ENCODE measurements around the gene PCCB. TPM values are rescaled to one million over a fixed set of nuclear protein-coding genes. Genes with fewer than 3 reads are reported as not detected.
"Not testable (repeated sequence)": the region's sequence is repeated elsewhere in the genome, so short reads cannot be mapped to it uniquely, and the experiment has no call there.

The PCCB gene
- total RNA-seq, 2 experiments from 2014 or later = 23.9 to 25.2 TPM

- POLR2A ChIA-PET = no interaction called here
- H3K27me3 Mint-ChIP-seq = no peaks in the 10 kb centered on the region
- DNase-seq (no peak), ATAC-seq (ENCODE audit: low read depth) (no peak)
- H3K4me1 Mint-ChIP-seq = no peaks in the 10 kb centered on the region
- no peak overlapping the region for H3K27ac Mint-ChIP-seq
- peaks cover 7% of the 10 kb centered on the region for H3K36me3 Mint-ChIP-seq
- no peak overlapping the region for H3K4me3 Mint-ChIP-seq
- no peaks in the 10 kb centered on the region for H3K9me3 Mint-ChIP-seq
Observed at GRCh38 chr3:136300444-136300843, 50.3 kb downstream of the PCCB start.

- DNase-seq = no peak
- no peak overlapping the region for H3K4me3 Mint-ChIP-seq
- POLR2A ChIA-PET = interaction anchor here (0.9 kb wide), 2 partner anchors 108 to 446 kb away, joined by 3 to 5 read pairs; partner anchors contain the start of gene STAG1
- H3K27me3 Mint-ChIP-seq = no peaks in the 10 kb centered on the region
- H3K9me3 Mint-ChIP-seq = no peaks in the 10 kb centered on the region
- peaks cover 9% of the 10 kb centered on the region for H3K36me3 Mint-ChIP-seq
- no peak for ATAC-seq (ENCODE audit: low read depth)
- no peaks in the 10 kb centered on the region for H3K4me1 Mint-ChIP-seq
- H3K27ac Mint-ChIP-seq = no peak overlapping the region
Observed at GRCh38 chr3:136305879-136306278, 55.7 kb downstream of the PCCB start.

GRCh38 chr3:136311261-136311660, 61.1 kb downstream of the PCCB start:
- Mint-ChIP-seq H3K4me3 (no peak overlapping the region), H3K27ac (no peak overlapping the region), H3K4me1 (no peaks in the 10 kb centered on the region), H3K27me3 (no peaks in the 10 kb centered on the region), H3K36me3 (peaks cover 11% of the 10 kb centered on the region), H3K9me3 (no peaks in the 10 kb centered on the region)
- POLR2A ChIA-PET = no interaction called here
- no peak for DNase-seq
- no peak for ATAC-seq (ENCODE audit: low read depth)

- DNase-seq (no peak), ATAC-seq (ENCODE audit: low read depth) (no peak)
- Mint-ChIP-seq H3K9me3 (no peaks in the 10 kb centered on the region), H3K27ac (no peak overlapping the region), H3K4me1 (no peaks in the 10 kb centered on the region), H3K27me3 (no peaks in the 10 kb centered on the region), H3K36me3 (peaks cover 11% of the 10 kb centered on the region), H3K4me3 (no peak overlapping the region)
- POLR2A ChIA-PET = no interaction called here
Observed at GRCh38 chr3:136311968-136312367, 61.8 kb downstream of the PCCB start.

- Mint-ChIP-seq H3K36me3 (peaks cover 60% of the 10 kb centered on the region), H3K4me1 (no peaks in the 10 kb centered on the region), H3K9me3 (peaks cover 19% of the 10 kb centered on the region), H3K4me3 (no peak overlapping the region), H3K27ac (no peak overlapping the region), H3K27me3 (no peaks in the 10 kb centered on the region)
- POLR2A ChIA-PET = no interaction called here
- no peak for DNase-seq
- no peak for ATAC-seq (ENCODE audit: low read depth)
Observed at GRCh38 chr3:136326316-136326715, 76.2 kb downstream of the PCCB start.

GRCh38 chr3:136327671-136328070, 77.5 kb downstream of the PCCB start:
- Mint-ChIP-seq H3K27me3 (no peaks in the 10 kb centered on the region), H3K4me1 (no peaks in the 10 kb centered on the region), H3K4me3 (no peak overlapping the region), H3K27ac (no peak overlapping the region), H3K9me3 (peaks cover 10% of the 10 kb centered on the region), H3K36me3 (peaks cover 51% of the 10 kb centered on the region)
- DNase-seq (no peak), ATAC-seq (ENCODE audit: low read depth) (no peak)
- POLR2A ChIA-PET = no interaction called here

- no peaks in the 10 kb centered on the region for H3K9me3 Mint-ChIP-seq
Observed at GRCh38 chr3:136329593-136329992, 79.5 kb downstream of the PCCB start.

GRCh38 chr3:136330900-136331299, 80.8 kb downstream of the PCCB start:
- H3K36me3 Mint-ChIP-seq = peaks cover 54% of the 10 kb centered on the region
- POLR2A ChIA-PET = no interaction called here
- ATAC-seq (ENCODE audit: low read depth) (no peak), DNase-seq (no peak)
- H3K4me3 Mint-ChIP-seq = no peak overlapping the region
- no peaks in the 10 kb centered on the region for H3K9me3 Mint-ChIP-seq
- no peaks in the 10 kb centered on the region for H3K27me3 Mint-ChIP-seq
- no peak overlapping the region for H3K27ac Mint-ChIP-seq
- H3K4me1 Mint-ChIP-seq = no peaks in the 10 kb centered on the region

More at GRCh38 chr3:136329593-136329992, 79.5 kb downstream of the PCCB start:
- ATAC-seq (ENCODE audit: low read depth) (no peak), DNase-seq (no peak)
- H3K36me3 Mint-ChIP-seq = peaks cover 51% of the 10 kb centered on the region
- no peak overlapping the region for H3K27ac Mint-ChIP-seq
- H3K4me3 Mint-ChIP-seq = no peak overlapping the region
- POLR2A ChIA-PET = no interaction called here
- no peaks in the 10 kb centered on the region for H3K27me3 Mint-ChIP-seq
- no peaks in the 10 kb centered on the region for H3K4me1 Mint-ChIP-seq

GRCh38 chr3:136332302-136332701, 82.2 kb downstream of the PCCB start:
- POLR2A ChIA-PET = interaction anchor here (0.5 kb wide), 1 partner anchor 306 kb away, joined by 3 read pairs; no protein-coding TSS in a partner anchor
- no peak overlapping the region for H3K27ac Mint-ChIP-seq
- H3K4me3 Mint-ChIP-seq = no peak overlapping the region
- H3K4me1 Mint-ChIP-seq = no peaks in the 10 kb centered on the region
- peaks cover 42% of the 10 kb centered on the region for H3K36me3 Mint-ChIP-seq
- DNase-seq (no peak), ATAC-seq (ENCODE audit: low read depth) (no peak)
- H3K27me3 Mint-ChIP-seq = no peaks in the 10 kb centered on the region
- H3K9me3 Mint-ChIP-seq = no peaks in the 10 kb centered on the region

GRCh38 chr3:136332776-136333175, 82.6 kb downstream of the PCCB start:
- POLR2A ChIA-PET = interaction anchor here (0.5 kb wide), 1 partner anchor 306 kb away, joined by 3 read pairs; no protein-coding TSS in a partner anchor
- DNase-seq (no peak), ATAC-seq (ENCODE audit: low read depth) (no peak)
- Mint-ChIP-seq H3K4me1 (no peaks in the 10 kb centered on the region), H3K27me3 (no peaks in the 10 kb centered on the region), H3K27ac (no peak overlapping the region), H3K4me3 (no peak overlapping the region), H3K36me3 (peaks cover 42% of the 10 kb centered on the region), H3K9me3 (no peaks in the 10 kb centered on the region)

GRCh38 chr3:136334209-136334608, 84.1 kb downstream of the PCCB start:
- Mint-ChIP-seq H3K9me3 (no peaks in the 10 kb centered on the region), H3K27ac (no peak overlapping the region), H3K4me1 (no peaks in the 10 kb centered on the region), H3K36me3 (peaks cover 38% of the 10 kb centered on the region), H3K4me3 (no peak overlapping the region), H3K27me3 (no peaks in the 10 kb centered on the region)
- DNase-seq = no peak
- POLR2A ChIA-PET = no interaction called here
- ATAC-seq (ENCODE audit: low read depth) = no peak

GRCh38 chr3:136334726-136335125, 84.6 kb downstream of the PCCB start:
- H3K27ac Mint-ChIP-seq; DNase-seq; ATAC-seq (ENCODE audit: low read depth); H3K27me3 Mint-ChIP-seq; H3K4me3 Mint-ChIP-seq; H3K9me3 Mint-ChIP-seq; POLR2A ChIA-PET; H3K4me1 Mint-ChIP-seq: not testable (repeated sequence)
- peaks cover 36% of the 10 kb centered on the region for H3K36me3 Mint-ChIP-seq

GRCh38 chr3:136336329-136337100, 86.4 kb downstream of the PCCB start:
- Mint-ChIP-seq H3K36me3 (peaks cover 44% of the 10 kb centered on the region), H3K4me3 (no peak overlapping the region), H3K4me1 (no peaks in the 10 kb centered on the region), H3K9me3 (no peaks in the 10 kb centered on the region), H3K27ac (no peak overlapping the region), H3K27me3 (no peaks in the 10 kb centered on the region)
- ATAC-seq (ENCODE audit: low read depth) (no peak), DNase-seq (no peak)
- POLR2A ChIA-PET = no interaction called here

- POLR2A ChIA-PET = no interaction called here
- H3K36me3 Mint-ChIP-seq = peaks cover 27% of the 10 kb centered on the region
- DNase-seq (no peak), ATAC-seq (ENCODE audit: low read depth) (no peak)
- H3K27ac Mint-ChIP-seq = no peak overlapping the region
- H3K4me1 Mint-ChIP-seq = peaks cover 2% of the 10 kb centered on the region
- H3K9me3 Mint-ChIP-seq = no peaks in the 10 kb centered on the region
- no peak overlapping the region for H3K4me3 Mint-ChIP-seq
- no peaks in the 10 kb centered on the region for H3K27me3 Mint-ChIP-seq
Observed at GRCh38 chr3:136343446-136343845, 93.3 kb downstream of the PCCB start.

Data from activated naive CD8-positive, alpha-beta T cell treated with anti-CD3 and anti-CD28 coated beads, Interleukin-2, amount 10 ng/mL, durations not matched to agents 7 days and 5 days (primary cell).